ENCODE data around the gene ZNF587B. TPM values are rescaled to one million over a fixed set of nuclear protein-coding genes. Genes with fewer than 3 reads are reported as not detected.
"Not testable (repeated sequence)": the region's sequence is repeated elsewhere in the genome, so short reads cannot be mapped to it uniquely, and the experiment has no call there.

The ZNF587B gene
- total RNA-seq, 1 experiment from 2014 or later, result 20.0 TPM

DNA sequence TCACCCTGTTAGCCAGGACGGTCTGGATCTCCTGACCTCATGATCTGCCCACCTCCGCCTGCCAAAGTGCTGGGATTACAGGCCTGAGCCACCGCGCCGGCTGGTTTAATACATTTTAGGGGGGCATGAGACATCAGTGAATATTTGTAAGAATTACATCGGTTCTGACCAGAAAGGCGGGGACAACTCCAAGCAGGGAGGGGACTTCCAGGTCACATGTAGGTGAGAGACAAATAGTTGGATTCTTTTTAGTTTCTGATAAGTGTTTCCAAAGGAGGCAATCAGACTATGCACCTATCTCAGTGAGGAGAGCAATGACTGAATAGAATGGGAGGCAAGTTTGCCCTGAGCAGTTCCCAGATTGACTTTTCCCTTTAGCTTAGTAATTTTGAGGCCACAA, 11.7 kb upstream of the ZNF587B start:
- Histone ChIP-seq H3K4me3 (ENCODE audit: low read depth, low read length, poor library complexity, severe bottlenecking) (no peak overlapping the region), H3K36me3 (ENCODE audit: insufficient read depth, low read length, poor library complexity, severe bottlenecking) (peaks cover 2% of the 10 kb centered on the region), H3K9me3 (ENCODE audit: low read depth, low read length, poor library complexity, severe bottlenecking) (no peaks in the 10 kb centered on the region), H3K27me3 (replicated peaks; ENCODE audit: insufficient read depth, low read depth, low read length, poor library complexity) (no peaks in the 10 kb centered on the region), H3K27ac (ENCODE audit: low read depth, low read length, poor library complexity, severe bottlenecking) (no peak overlapping the region), H3K4me1 (ENCODE audit: insufficient read depth, low read length, poor library complexity, severe bottlenecking) (no peaks in the 10 kb centered on the region)
- intact Hi-C loops (cut with micrococcal nuclease; ENCODE audit: unreplicated experiment), result no loop called here
- POLR2A ChIA-PET (ENCODE audit: low non-redundant PET), result no interaction called here
- CTCF ChIA-PET, result no interaction called here
- DNase-seq (ENCODE audit: low spot score), result no peak
- TF ChIP-seq EZH2 (IDR thresholded peaks at IDR 0.05; ENCODE audit: borderline replicate concordance, low read depth, low read length, poor library complexity, severe bottlenecking), result no peak
- TF ChIP-seq, protein P1, sequence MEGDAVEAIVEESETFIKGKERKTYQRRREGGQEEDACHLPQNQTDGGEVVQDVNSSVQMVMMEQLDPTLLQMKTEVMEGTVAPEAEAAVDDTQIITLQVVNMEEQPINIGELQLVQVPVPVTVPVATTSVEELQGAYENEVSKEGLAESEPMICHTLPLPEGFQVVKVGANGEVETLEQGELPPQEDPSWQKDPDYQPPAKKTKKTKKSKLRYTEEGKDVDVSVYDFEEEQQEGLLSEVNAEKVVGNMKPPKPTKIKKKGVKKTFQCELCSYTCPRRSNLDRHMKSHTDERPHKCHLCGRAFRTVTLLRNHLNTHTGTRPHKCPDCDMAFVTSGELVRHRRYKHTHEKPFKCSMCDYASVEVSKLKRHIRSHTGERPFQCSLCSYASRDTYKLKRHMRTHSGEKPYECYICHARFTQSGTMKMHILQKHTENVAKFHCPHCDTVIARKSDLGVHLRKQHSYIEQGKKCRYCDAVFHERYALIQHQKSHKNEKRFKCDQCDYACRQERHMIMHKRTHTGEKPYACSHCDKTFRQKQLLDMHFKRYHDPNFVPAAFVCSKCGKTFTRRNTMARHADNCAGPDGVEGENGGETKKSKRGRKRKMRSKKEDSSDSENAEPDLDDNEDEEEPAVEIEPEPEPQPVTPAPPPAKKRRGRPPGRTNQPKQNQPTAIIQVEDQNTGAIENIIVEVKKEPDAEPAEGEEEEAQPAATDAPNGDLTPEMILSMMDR (conservative IDR thresholded peaks at IDR 0.05; ENCODE audit: low read depth, low read length), result no peak
- no TSS peak for BruUV-seq (replicated peaks)

DNA sequence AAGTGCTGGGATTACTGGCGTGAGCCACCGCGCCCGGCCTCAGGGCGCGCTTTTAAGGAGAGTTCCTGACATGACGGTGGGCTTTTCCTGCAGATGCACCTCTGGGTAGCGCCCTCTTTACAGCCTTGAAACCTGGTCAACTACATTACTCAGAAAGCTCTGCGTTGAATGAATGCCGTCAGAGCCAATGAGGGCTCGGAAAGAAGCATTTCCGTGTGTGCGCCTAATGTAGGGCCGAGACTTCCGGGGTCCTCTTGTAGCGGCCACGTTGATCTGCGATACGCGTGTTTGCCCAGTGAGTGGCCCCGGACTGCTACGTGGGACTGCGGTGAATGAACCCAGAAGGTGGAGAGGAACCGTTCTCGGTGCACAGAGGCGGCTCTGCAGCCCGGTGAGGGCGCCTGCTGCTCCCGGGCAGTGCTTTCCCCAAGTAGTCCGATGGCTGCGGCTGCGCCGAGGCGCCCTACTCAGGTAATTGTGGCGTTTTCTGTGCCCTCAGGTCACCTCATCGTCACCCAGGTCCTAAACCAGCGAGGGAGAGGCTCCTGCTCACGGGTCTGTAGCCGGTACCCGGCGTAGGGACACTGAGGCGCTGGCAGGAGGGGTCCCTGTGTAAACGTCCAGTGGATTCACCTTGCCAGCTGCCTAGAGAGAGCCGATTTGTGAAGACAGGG, 10.5 kb upstream of the ZNF587B start:
- Histone ChIP-seq H3K9me3 (ENCODE audit: low read depth, low read length, poor library complexity, severe bottlenecking) (no peaks in the 10 kb centered on the region), H3K4me1 (ENCODE audit: insufficient read depth, low read length, poor library complexity, severe bottlenecking) (no peaks in the 10 kb centered on the region), H3K4me3 (ENCODE audit: low read depth, low read length, poor library complexity, severe bottlenecking) (peak overlapping the region; percentile 80), H3K27me3 (replicated peaks; ENCODE audit: insufficient read depth, low read depth, low read length, poor library complexity) (no peaks in the 10 kb centered on the region), H3K27ac (ENCODE audit: low read depth, low read length, poor library complexity, severe bottlenecking) (peak overlapping the region; percentile 79), H3K36me3 (ENCODE audit: insufficient read depth, low read length, poor library complexity, severe bottlenecking) (peaks cover 2% of the 10 kb centered on the region)
- intact Hi-C loops (cut with micrococcal nuclease; ENCODE audit: unreplicated experiment), result loop anchor here (5.0 kb wide), 1 partner anchor 198 kb away; no protein-coding TSS in a partner anchor
- BruUV-seq (replicated peaks), result no TSS peak
- TF ChIP-seq EZH2 (IDR thresholded peaks at IDR 0.05; ENCODE audit: borderline replicate concordance, low read depth, low read length, poor library complexity, severe bottlenecking), result no peak
- TF ChIP-seq, protein P1 (conservative IDR thresholded peaks at IDR 0.05; ENCODE audit: low read depth, low read length), result no peak; the same call in 1 of the 2 replicates
- POLR2A ChIA-PET (ENCODE audit: low non-redundant PET), result no interaction called here
- DNase-seq (ENCODE audit: low spot score), result peak; percentile 92
- CTCF ChIA-PET, result no interaction called here

DNA sequence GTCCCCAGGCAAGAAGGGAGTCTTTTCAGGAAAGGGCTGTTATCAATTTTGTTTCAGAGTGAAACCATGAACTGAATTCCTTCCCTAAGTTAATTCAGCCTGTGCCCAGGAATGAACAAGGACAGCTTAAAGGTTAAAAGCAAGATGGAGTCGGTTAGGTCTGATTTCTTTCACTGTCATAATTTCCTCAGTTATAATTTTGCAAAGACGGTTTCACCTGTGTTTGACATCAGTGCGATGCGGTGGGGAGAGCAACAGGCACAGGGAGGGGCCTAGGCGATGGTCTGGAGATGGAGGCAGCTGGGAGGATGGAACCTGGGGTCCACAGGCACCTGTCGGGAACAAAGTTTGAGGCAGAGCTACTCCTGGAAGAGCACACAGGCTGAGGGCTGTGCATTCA, 9.5 kb upstream of the ZNF587B start:
- Histone ChIP-seq H3K36me3 (ENCODE audit: insufficient read depth, low read length, poor library complexity, severe bottlenecking) (peaks cover 2% of the 10 kb centered on the region), H3K9me3 (ENCODE audit: low read depth, low read length, poor library complexity, severe bottlenecking) (no peaks in the 10 kb centered on the region), H3K27me3 (replicated peaks; ENCODE audit: insufficient read depth, low read depth, low read length, poor library complexity) (no peaks in the 10 kb centered on the region), H3K4me1 (ENCODE audit: insufficient read depth, low read length, poor library complexity, severe bottlenecking) (no peaks in the 10 kb centered on the region), H3K27ac (ENCODE audit: low read depth, low read length, poor library complexity, severe bottlenecking) (no peak overlapping the region), H3K4me3 (ENCODE audit: low read depth, low read length, poor library complexity, severe bottlenecking) (peak overlapping the region; percentile 80)
- ChIA-PET POLR2A (ENCODE audit: low non-redundant PET) (no interaction called here), CTCF (no interaction called here)
- intact Hi-C loops (cut with micrococcal nuclease; ENCODE audit: unreplicated experiment), result loop anchor here (5.0 kb wide), 1 partner anchor 197 kb away; no protein-coding TSS in a partner anchor
- BruUV-seq (replicated peaks), result no TSS peak
- no peak for DNase-seq (ENCODE audit: low spot score)
- TF ChIP-seq, protein P1 (conservative IDR thresholded peaks at IDR 0.05; ENCODE audit: low read depth, low read length), result no peak
- TF ChIP-seq EZH2 (IDR thresholded peaks at IDR 0.05; ENCODE audit: borderline replicate concordance, low read depth, low read length, poor library complexity, severe bottlenecking), result no peak

DNA sequence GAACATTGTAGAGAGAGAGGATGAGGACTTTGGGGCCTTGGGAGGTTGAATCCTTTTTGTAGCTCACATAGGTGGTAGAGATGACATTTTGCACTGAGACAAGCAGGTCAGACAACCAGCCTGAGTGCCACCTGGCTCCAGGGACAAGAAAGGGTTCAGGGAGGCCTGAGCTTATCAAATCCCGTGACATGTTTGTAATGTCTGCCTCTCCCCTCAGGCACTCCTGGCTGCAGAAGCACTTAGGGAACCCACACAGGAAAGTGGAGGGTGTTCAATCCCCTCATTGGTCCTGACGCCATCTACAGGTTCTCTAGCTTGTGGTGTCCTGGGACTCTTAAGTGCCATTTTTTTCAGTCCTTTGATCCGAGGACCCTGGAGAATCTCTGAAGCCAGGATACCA, 9.0 kb upstream of the ZNF587B start:
- H3K9me3 ChIP-seq (ENCODE audit: low read depth, low read length, poor library complexity, severe bottlenecking); H3K27me3 ChIP-seq (replicated peaks; ENCODE audit: insufficient read depth, low read depth, low read length, poor library complexity); CTCF ChIA-PET; DNase-seq (ENCODE audit: low spot score); H3K27ac ChIP-seq (ENCODE audit: low read depth, low read length, poor library complexity, severe bottlenecking); H3K36me3 ChIP-seq (ENCODE audit: insufficient read depth, low read length, poor library complexity, severe bottlenecking); H3K4me1 ChIP-seq (ENCODE audit: insufficient read depth, low read length, poor library complexity, severe bottlenecking); BruUV-seq (replicated peaks); POLR2A ChIA-PET (ENCODE audit: low non-redundant PET): not testable (repeated sequence)
- peak overlapping the region; percentile 80 for H3K4me3 ChIP-seq (ENCODE audit: low read depth, low read length, poor library complexity, severe bottlenecking)
- intact Hi-C loops (cut with micrococcal nuclease; ENCODE audit: unreplicated experiment), result loop anchor here (5.0 kb wide), 1 partner anchor 196 kb away; no protein-coding TSS in a partner anchor

DNA sequence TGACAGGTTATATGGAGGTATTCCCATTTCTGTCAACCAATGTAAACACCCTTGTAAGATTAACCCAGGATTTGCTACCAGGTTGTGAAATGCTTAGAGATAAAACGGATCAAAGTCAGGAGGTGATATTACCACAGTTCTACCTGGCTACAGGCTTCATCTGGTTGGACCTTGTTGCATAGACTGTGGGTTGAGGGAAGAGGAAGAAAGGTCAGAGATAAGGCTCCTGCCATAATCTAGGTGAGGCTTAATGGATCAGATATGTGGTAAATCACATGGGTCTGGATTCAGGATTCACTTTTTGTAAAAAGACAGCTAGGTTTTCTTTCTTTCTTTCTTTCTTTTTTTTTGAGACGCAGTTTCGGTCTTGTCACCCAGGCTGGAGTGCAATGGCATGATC, 8.6 kb upstream of the ZNF587B start:
- DNase-seq (ENCODE audit: low spot score); H3K4me1 ChIP-seq (ENCODE audit: insufficient read depth, low read length, poor library complexity, severe bottlenecking); CTCF ChIA-PET; H3K27me3 ChIP-seq (replicated peaks; ENCODE audit: insufficient read depth, low read depth, low read length, poor library complexity); H3K4me3 ChIP-seq (ENCODE audit: low read depth, low read length, poor library complexity, severe bottlenecking); H3K27ac ChIP-seq (ENCODE audit: low read depth, low read length, poor library complexity, severe bottlenecking); POLR2A ChIA-PET (ENCODE audit: low non-redundant PET); H3K9me3 ChIP-seq (ENCODE audit: low read depth, low read length, poor library complexity, severe bottlenecking); H3K36me3 ChIP-seq (ENCODE audit: insufficient read depth, low read length, poor library complexity, severe bottlenecking); BruUV-seq (replicated peaks): not testable (repeated sequence)
- intact Hi-C loops (cut with micrococcal nuclease; ENCODE audit: unreplicated experiment), result loop anchor here (5.0 kb wide), 1 partner anchor 196 kb away; no protein-coding TSS in a partner anchor

Measured in A673 (cell line).